Esophagus (tissue), 2 donors: ENCODE data around the gene OR51B4. TPM values are rescaled to one million over a fixed set of nuclear protein-coding genes. Genes with fewer than 3 reads are reported as not detected.

Experiments used
- polyA plus RNA-seq, 2 donors: library from polyadenylated mRNA; stranded (reverse); fragments of 200-250 nt; gene quantifications; one replicate each; pipeline ENCODE4 v1.2.3, GENCODE V29; 2013
- donor health status: healthy with polysubstance abuse.
- donor health status: Bipolar disorder and iron deficiency.

Gene OR51B4
- polyA plus RNA-seq, 2 donors = not detected

Other genes with a start within 250 kb of the OR51B4 start
- not detected for gene OR52E2, start 242.3 kb downstream of the OR51B4 start, polyA plus RNA-seq
- not detected for gene OR52E1, start 232.4 kb downstream of the OR51B4 start, polyA plus RNA-seq
- not detected for gene OR52A5, start 163.6 kb downstream of the OR51B4 start, polyA plus RNA-seq
- not detected for gene OR52A1, start 147.2 kb downstream of the OR51B4 start, polyA plus RNA-seq
- gene OR51V1, start 101.3 kb downstream of the OR51B4 start, polyA plus RNA-seq = not detected
- under 1 TPM; 0.41 to 0.53 TPM for gene HBB, start 74.9 kb downstream of the OR51B4 start, polyA plus RNA-seq
- gene HBD, start 67.5 kb downstream of the OR51B4 start, polyA plus RNA-seq = not detected
- gene HBG1, start 52.1 kb downstream of the OR51B4 start, polyA plus RNA-seq = not detected
- gene HBG2, start 47.2 kb downstream of the OR51B4 start, polyA plus RNA-seq = not detected
- not detected for gene HBE1, start 32.0 kb downstream of the OR51B4 start, polyA plus RNA-seq
- not detected for gene OR51B2, start 22.4 kb upstream of the OR51B4 start, polyA plus RNA-seq
- gene OR51B5, start 41.6 kb upstream of the OR51B4 start, polyA plus RNA-seq = not detected
- not detected for gene OR51B6, start 49.6 kb upstream of the OR51B4 start, polyA plus RNA-seq
- not detected for gene OR51M1, start 81.9 kb upstream of the OR51B4 start, polyA plus RNA-seq
- gene OR51Q1, start 120.2 kb upstream of the OR51B4 start, polyA plus RNA-seq = not detected
- not detected for gene OR51I1, start 139.6 kb upstream of the OR51B4 start, polyA plus RNA-seq
- not detected for gene OR51I2, start 147.4 kb upstream of the OR51B4 start, polyA plus RNA-seq
- not detected for gene OR52D1, start 186.7 kb upstream of the OR51B4 start, polyA plus RNA-seq
- gene UBQLN3, start 208.0 kb upstream of the OR51B4 start, polyA plus RNA-seq = not detected
- gene UBQLNL, start 214.8 kb upstream of the OR51B4 start, polyA plus RNA-seq = under 1 TPM; 0.15 to 0.49 TPM
- not detected for gene OR52H1, start 246.6 kb upstream of the OR51B4 start, polyA plus RNA-seq